Measurements from ENCODE around the gene TMEM266.

TMEM266 gene

DNA sequence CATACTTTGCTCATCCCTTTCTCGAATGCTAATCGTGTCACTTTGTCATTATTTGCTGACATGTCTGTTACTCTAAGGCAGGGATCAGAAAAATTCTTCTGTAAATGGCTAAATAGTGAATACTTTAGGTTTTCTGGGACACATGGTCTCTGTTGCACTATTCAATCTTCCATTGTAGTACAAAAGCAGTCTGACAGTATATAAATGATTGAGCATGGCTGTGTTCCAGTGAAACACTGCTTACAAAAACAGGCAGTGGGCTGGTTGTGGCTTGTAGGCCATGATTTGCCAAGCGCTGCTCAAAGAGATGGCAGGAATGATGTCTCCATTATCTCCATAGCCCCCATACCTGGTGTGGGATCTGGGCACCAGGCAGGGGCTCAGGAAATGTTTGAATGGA, 45.6 kb downstream of the TMEM266 start:
- no peak for DNase-seq (ENCODE audit: extremely low spot score)
- ChIA-PET CTCF (no interaction called here), POLR2A (no interaction called here)
- TF ChIP-seq CTCF (IDR thresholded peaks at IDR 0.05; ENCODE audit: control extremely low read depth, extremely low read depth, low read depth, missing control alignments) = no peak

DNA sequence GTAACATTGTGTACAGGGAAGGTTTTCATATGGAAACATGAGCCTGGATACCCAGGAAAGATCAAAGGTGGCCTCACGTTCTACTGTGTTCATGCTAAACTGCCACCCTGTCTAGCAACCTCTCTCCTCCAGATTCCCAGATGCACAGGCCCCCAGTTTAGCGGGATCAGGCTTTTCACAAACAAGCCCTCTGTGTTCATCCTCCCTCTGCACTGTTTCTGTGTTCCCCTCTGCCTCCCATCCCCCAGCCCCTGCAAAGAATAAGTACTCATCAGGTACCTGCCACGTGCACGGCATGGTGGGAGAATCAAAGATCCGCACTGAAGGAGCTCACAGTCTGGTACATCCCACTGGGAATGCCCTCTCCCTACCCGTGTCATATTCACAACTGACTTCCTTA, 46.1 kb downstream of the TMEM266 start:
- no peak for DNase-seq (ENCODE audit: extremely low spot score)
- TF ChIP-seq CTCF (IDR thresholded peaks at IDR 0.05; ENCODE audit: control extremely low read depth, extremely low read depth, low read depth, missing control alignments) = no peak
- ChIA-PET POLR2A (no interaction called here), CTCF (no interaction called here)

- no peak for TF ChIP-seq CTCF (IDR thresholded peaks at IDR 0.05; ENCODE audit: control extremely low read depth, extremely low read depth, low read depth, missing control alignments)
- no peak for DNase-seq (ENCODE audit: extremely low spot score)
- POLR2A ChIA-PET = no interaction called here
- CTCF ChIA-PET = interaction anchor here (0.9 to 2.0 kb wide), 2 partner anchors 32 to 50 kb away, joined by 4 to 9 read pairs; no protein-coding TSS in a partner anchor
Measured at GRCh38 chr15:76107169-76107568, 47.4 kb downstream of the TMEM266 start.

DNA sequence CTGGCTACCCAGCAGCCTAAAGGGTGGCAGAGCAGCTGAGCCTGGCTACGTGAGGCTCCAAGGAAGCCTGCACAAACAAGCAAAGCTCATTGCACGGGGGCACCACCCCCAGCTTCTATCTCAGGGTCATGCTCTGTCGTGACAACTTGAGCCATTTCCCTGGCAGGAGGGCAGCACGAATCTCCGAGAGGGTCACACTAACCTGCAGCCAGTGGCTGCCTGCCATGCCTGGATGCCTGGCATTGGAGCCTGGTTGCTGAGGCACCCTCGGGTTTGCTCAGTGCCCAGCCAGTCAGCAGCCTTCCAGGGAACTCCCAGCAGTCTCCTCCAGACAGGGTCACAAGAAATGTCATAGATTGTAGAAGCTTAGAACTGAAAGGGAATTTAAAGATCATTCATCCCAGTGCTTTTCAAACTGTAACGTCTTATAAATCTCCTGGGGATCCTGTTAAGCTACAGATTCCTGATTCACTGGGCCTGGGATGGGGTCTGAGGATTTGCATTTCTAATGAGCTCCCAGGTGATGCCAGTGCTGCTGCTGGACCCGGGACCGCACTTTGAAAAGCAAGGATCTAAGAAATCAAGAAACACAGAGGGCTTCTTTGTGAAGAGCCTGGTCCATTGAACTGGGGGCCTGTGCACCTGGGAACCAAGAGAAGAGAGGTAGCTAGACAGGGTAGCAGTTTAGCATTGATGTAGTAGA, 48.4 kb downstream of the TMEM266 start:
- ChIA-PET POLR2A (no interaction called here), CTCF (interaction anchor here (2.0 kb wide), 1 partner anchor 31 kb away, joined by 9 read pairs; no protein-coding TSS in a partner anchor)
- no peak for TF ChIP-seq CTCF (IDR thresholded peaks at IDR 0.05; ENCODE audit: control extremely low read depth, extremely low read depth, low read depth, missing control alignments)
- no peak for DNase-seq (ENCODE audit: extremely low spot score)

DNA sequence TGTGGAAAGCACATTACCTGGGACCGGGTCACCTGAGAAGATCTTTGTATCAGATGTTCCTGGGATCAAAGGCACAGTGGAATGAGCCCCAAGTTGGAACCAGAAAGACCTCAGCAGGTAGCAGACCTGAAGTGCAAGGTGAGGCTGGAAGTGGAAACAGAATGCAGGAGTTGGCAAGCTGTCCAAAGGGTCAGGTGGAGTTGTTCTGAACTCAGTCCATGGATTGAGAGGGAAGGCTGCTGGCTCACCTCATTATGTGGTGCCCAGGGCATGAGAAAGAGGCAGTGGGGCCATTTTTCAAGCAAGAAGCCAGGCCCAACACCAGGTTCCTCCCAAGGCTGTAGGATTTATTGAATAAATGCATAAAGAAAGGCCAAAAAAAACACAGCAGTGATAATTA, 49.3 kb downstream of the TMEM266 start:
- no peak for DNase-seq (ENCODE audit: extremely low spot score)
- ChIA-PET POLR2A (no interaction called here), CTCF (interaction anchor here (2.0 kb wide), 1 partner anchor 30 kb away, joined by 9 read pairs; no protein-coding TSS in a partner anchor)
- TF ChIP-seq CTCF (IDR thresholded peaks at IDR 0.05; ENCODE audit: control extremely low read depth, extremely low read depth, low read depth, missing control alignments) = no peak

- ChIA-PET CTCF (interaction anchor here (1.1 kb wide), 1 partner anchor 25 kb away, joined by 4 read pairs; no protein-coding TSS in a partner anchor), POLR2A (no interaction called here)
- DNase-seq (ENCODE audit: extremely low spot score) = no peak
- TF ChIP-seq CTCF (IDR thresholded peaks at IDR 0.05; ENCODE audit: control extremely low read depth, extremely low read depth, low read depth, missing control alignments) = no peak
Measured at GRCh38 chr15:76114561-76114960, 54.8 kb downstream of the TMEM266 start.
